Pancreas (tissue), 10 donors: ENCODE data around the gene POLR3A. TPM values are rescaled to one million over a fixed set of nuclear protein-coding genes. Genes with fewer than 3 reads are reported as not detected.

Source experiments
- ATAC-seq, 4 donors: fragments of 200-7000 bp; cut with Tn5 transposase; one replicate each; pipeline versions ENCODE4 v1.8.0 to v1.9.1; 2020; ENCODE audit warnings: mild to moderate bottlenecking in 4 of 4, moderate library complexity in 4 of 4
- DNase-seq, 6 donors: peaks; one replicate each; pipeline ENCODE4 v3.0.0-alpha.2; 2020
- FAIRE-seq: peaks from 2 replicates; lab custom pipeline; 2012; peaks lifted over from hg19 to GRCh38; lab: Jason Lieb, UNC
- H3K27ac ChIP-seq, 4 donors: fragments of 200-600 bp; sonication (generic); 1 replicate in 3 of 4; 2 replicates in 1 of 4; pipeline versions ENCODE4 v1.5.0 to v1.8.0; 2020
- H3K27me3 ChIP-seq, 4 donors: fragments of 200-600 bp; one replicate each; pipeline ENCODE4 v1.8.0; 2021
- H3K36me3 ChIP-seq, 3 donors: fragments of 200-600 bp; sonication (generic) in 1 of 3; one replicate each; pipeline versions ENCODE4 v1.5.0 to v1.8.0; 2020 to 2021
- H3K4me1 ChIP-seq, 3 donors: fragments of 200-600 bp; one replicate each; pipeline ENCODE4 v1.8.0; 2021
- H3K4me3 ChIP-seq, 4 donors: fragments of 200-600 bp; sonication (generic) in 2 of 4; one replicate each; pipeline versions ENCODE4 v1.5.0 to v1.8.0; 2020 to 2021
- H3K9me3 ChIP-seq, 4 donors: fragments of 200-600 bp; one replicate each; pipeline ENCODE4 v1.8.0; 2021
- CTCF ChIP-seq, 4 donors: fragments of 200-600 bp; sonication (generic) in 3 of 4; IDR thresholded peaks; one replicate each; pipeline versions ENCODE4 v1.5.0 to v1.8.0; 2021; ENCODE audit warnings: antibody characterized with exemption in 4 of 4
- WGBS, 2 donors: extraction: QIAGEN DNeasy Blood & Tissue Kit; methylation state at CpG; one replicate each; pipeline ENCODE4 v1.1.7; 2013; 5-methylcytosine and 5-hydroxymethylcytosine counted together
- intact Hi-C, 3 donors: fragments of 100-400 bp; cut with DNase I; formaldehyde crosslinking; loops; one replicate each; pipeline versions ENCODE4 v1.11.1 to v1.14.2; 2022
- polyA plus RNA-seq, 2 donors: library from polyadenylated mRNA; stranded (reverse); fragments of 200-250 nt; gene quantifications; one replicate each; pipeline ENCODE4 v1.2.3, GENCODE V29; 2013
- total RNA-seq, 6 donors: library from RNA; stranded (reverse); fragmentation: NEBNext Ultra II Directional in 4 of 6; extraction: Animal tissue kit (Norgen Biotek cat#: 25700) in 4 of 6; gene quantifications; one replicate each; pipeline versions ENCODE4 v1.2.1 to v1.2.4, GENCODE V29; 2021 to 2023
- donor health status: healthy with polysubstance abuse.
- donor health status: DM: no; HTN: no; CAD: no; lungs with moderate emphysema.
- donor health status: DM: no; HTN: no; CAD: no.
- donor health status: control.
- donor health status: control.
- donor health status: Bipolar disorder and iron deficiency.
- donor health status: DM: yes; HTN: yes; CAD: no.
- donor health status: DM: no; HTN: no; CAD: no.
- donor health status: DM: no; HTN: no; CAD: no.
- donor health status: DM: yes; HTN: yes; CAD: no.

POLR3A gene
- total and polyA plus RNA-seq, 8 donors = 4.0 to 7.4 (median 5.4) TPM

- Histone ChIP-seq H3K36me3 (peaks cover 4 to 61% (median 24%) of the 10 kb centered on the region in 3 donors), H3K4me3 (no peak overlapping the region), H3K4me1 (no peaks in the 10 kb centered on the region), H3K27ac (no peak overlapping the region), H3K27me3 (no peaks in the 10 kb centered on the region), H3K9me3 (no peaks in the 10 kb centered on the region)
- DNase-seq = no peak
- TF ChIP-seq CTCF (IDR thresholded peaks at IDR 0.05) = no peak
- intact Hi-C loops = no loop called here
- no peak for ATAC-seq
- no peak for FAIRE-seq
- 90 to 91% methylated on average over 4 of the region's 4 CpGs for WGBS, 2 donors
These were observed 18.2 kb downstream of the POLR3A start for GRCh38 chr10:78011065-78011464.

DNA sequence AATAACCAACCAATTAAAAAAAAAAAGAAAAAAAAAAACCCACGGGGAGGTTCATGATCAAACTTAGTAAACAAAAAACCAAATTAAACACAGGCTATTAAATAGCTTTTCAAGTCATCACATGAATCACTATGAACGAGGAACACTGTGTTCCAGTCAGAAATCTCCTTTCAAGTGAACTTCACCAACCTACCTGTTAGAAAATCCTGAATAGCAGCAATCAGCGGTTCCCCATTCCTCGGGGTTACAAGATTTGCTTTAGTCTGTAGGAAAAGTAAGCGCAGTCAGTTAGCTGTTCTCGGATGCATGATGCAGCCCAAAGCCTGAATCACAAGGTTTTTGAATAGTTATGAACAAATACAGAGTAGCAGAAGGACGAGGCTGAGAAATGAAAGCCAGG lies 19.0 kb downstream of the POLR3A start:
- no peak overlapping the region for H3K4me3 ChIP-seq
- H3K4me1 ChIP-seq = no peaks in the 10 kb centered on the region
- TF ChIP-seq CTCF (IDR thresholded peaks at IDR 0.05) = no peak
- 75 to 78% methylated on average over 7 of the region's 7 CpGs for WGBS, 2 donors
- DNase-seq = no peak
- peaks cover 0 to 62% (median 18%) of the 10 kb centered on the region in 3 donors for H3K36me3 ChIP-seq
- FAIRE-seq = no peak
- intact Hi-C loops = no loop called here
- H3K27ac ChIP-seq = no peak overlapping the region
- peak in 2 of 4 donors; percentile 23 to 60 for ATAC-seq
- H3K27me3 ChIP-seq = no peaks in the 10 kb centered on the region
- no peaks in the 10 kb centered on the region for H3K9me3 ChIP-seq

DNA sequence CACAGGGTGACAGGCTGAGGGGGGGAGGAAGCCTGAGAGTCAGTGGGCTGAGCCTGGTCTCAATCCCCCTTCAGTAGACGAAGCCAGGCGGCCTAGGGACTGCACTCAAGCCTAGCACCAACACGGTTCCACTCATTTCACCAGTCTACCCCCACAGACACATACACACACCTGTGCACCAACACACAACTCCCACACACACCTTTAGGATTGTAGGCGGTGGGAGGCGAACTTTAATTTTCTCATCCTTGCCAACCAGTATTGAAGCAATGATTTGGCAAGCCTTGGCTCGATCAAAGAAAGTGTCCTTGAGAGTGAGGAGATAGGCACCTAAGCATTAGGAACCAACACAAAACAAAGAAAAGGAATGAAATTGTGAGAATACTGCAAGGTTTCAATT lies 19.7 kb downstream of the POLR3A start:
- Histone ChIP-seq H3K27me3 (no peaks in the 10 kb centered on the region), H3K27ac (no peak overlapping the region), H3K4me3 (no peak overlapping the region), H3K36me3 (peaks cover 0 to 59% (median 18%) of the 10 kb centered on the region in 3 donors), H3K4me1 (no peaks in the 10 kb centered on the region), H3K9me3 (no peaks in the 10 kb centered on the region)
- FAIRE-seq (no peak), ATAC-seq (no peak), DNase-seq (no peak)
- no peak for TF ChIP-seq CTCF (IDR thresholded peaks at IDR 0.05)
- 64 to 68% methylated on average over 6 of the region's 6 CpGs for WGBS, 2 donors
- intact Hi-C loops = no loop called here

GRCh38 chr10:78007172-78007571 lies 22.1 kb downstream of the POLR3A start:
- Histone ChIP-seq H3K27ac (no peak overlapping the region), H3K4me3 (no peak overlapping the region), H3K4me1 (no peaks in the 10 kb centered on the region), H3K9me3 (no peaks in the 10 kb centered on the region), H3K27me3 (no peaks in the 10 kb centered on the region), H3K36me3 (peaks cover 0 to 67% (median 15%) of the 10 kb centered on the region in 3 donors)
- no peak for ATAC-seq
- whole genome bisulfite sequencing, 2 donors = 79 to 80% methylated on average over 1 of the region's 1 CpG
- no peak for TF ChIP-seq CTCF (IDR thresholded peaks at IDR 0.05)
- FAIRE-seq = no peak
- intact Hi-C loops = no loop called here
- no peak for DNase-seq

- no peak overlapping the region for H3K27ac ChIP-seq
- no peaks in the 10 kb centered on the region for H3K27me3 ChIP-seq
- ATAC-seq (peak in 2 of 4 donors; percentile 42 to 47), DNase-seq (no peak), FAIRE-seq (no peak)
- no peaks in the 10 kb centered on the region for H3K9me3 ChIP-seq
- WGBS, 2 donors = 89 to 91% methylated on average over 16 of the region's 16 CpGs
- H3K4me3 ChIP-seq = no peak overlapping the region
- H3K36me3 ChIP-seq = peaks cover 0 to 74% (median 34%) of the 10 kb centered on the region in 3 donors
- no peak for TF ChIP-seq CTCF (IDR thresholded peaks at IDR 0.05)
- intact Hi-C loops = no loop called here
- H3K4me1 ChIP-seq = no peaks in the 10 kb centered on the region
These were observed 24.9 kb downstream of the POLR3A start for GRCh38 chr10:78004215-78005026.
